Coronary artery (tissue), 2 donors: ENCODE measurements around the gene KCNAB2.

Experiments
- DNase-seq: peaks from one replicate; pipeline ENCODE4 v3.0.0-alpha.2; 2017; ENCODE audit warnings: low spot score
- H3K27ac ChIP-seq, 2 donors: fragments of 200-600 bp; sonication (generic); one replicate each; pipeline ENCODE4 v1.5.1; 2016 to 2019
- H3K4me3 ChIP-seq: fragments of 200-600 bp; sonication (generic); 2 replicates; pipeline ENCODE4 v1.5.1; 2016; ENCODE audit warnings: mild to moderate bottlenecking, moderate library complexity
- CTCF ChIP-seq: fragments of 200-600 bp; sonication (generic); IDR thresholded peaks from one replicate; pipeline ENCODE4 v1.5.1; 2019; ENCODE audit warnings: antibody characterized with exemption

Gene KCNAB2

GRCh38 chr1:6010554-6010953 is 35.1 kb upstream of the KCNAB2 start:
- no peak for DNase-seq
- no peak for TF ChIP-seq CTCF
- Histone ChIP-seq H3K4me3 (no peak overlapping the region), H3K27ac (no peak overlapping the region)

GRCh38 chr1:6011161-6011945 is 34.3 kb upstream of the KCNAB2 start:
- no peak for TF ChIP-seq CTCF
- no peak for DNase-seq
- Histone ChIP-seq H3K4me3 (no peak overlapping the region), H3K27ac (no peak overlapping the region)

GRCh38 chr1:6011946-6012258 is 33.8 kb upstream of the KCNAB2 start:
- Histone ChIP-seq H3K4me3 (no peak overlapping the region), H3K27ac (no peak overlapping the region)
- DNase-seq = no peak
- TF ChIP-seq CTCF = no peak

- no peak for TF ChIP-seq CTCF
- no peak overlapping the region for H3K27ac ChIP-seq
- H3K4me3 ChIP-seq = no peak overlapping the region
- DNase-seq = no peak
These were observed 33.0 kb upstream of the KCNAB2 start for GRCh38 chr1:6012529-6013318.

GRCh38 chr1:6013491-6013890 is 32.2 kb upstream of the KCNAB2 start:
- no peak for TF ChIP-seq CTCF
- no peak for DNase-seq
- Histone ChIP-seq H3K27ac (no peak overlapping the region), H3K4me3 (no peak overlapping the region)

- no peak for DNase-seq
- TF ChIP-seq CTCF = no peak
- no peak overlapping the region for H3K27ac ChIP-seq
These were observed 31.3 kb upstream of the KCNAB2 start for GRCh38 chr1:6014130-6014999.

More at GRCh38 chr1:6014130-6014999, 31.3 kb upstream of the KCNAB2 start:
- H3K4me3 ChIP-seq = no peak overlapping the region
